HL-60 (cell line): ENCODE results near the gene COL4A2.

ENCODE experiments used
- DNase-seq, 2 experiments: peaks; one replicate each; pipeline ENCODE4 v3.0.0-alpha.2; 2010 to 2020; ENCODE audit warnings: low read depth in 1 of 2, low spot score in 1 of 2
- H3K27ac ChIP-seq: fragments of 250-450 bp; sonication (Bioruptor Pico); replicated peaks from 2 replicates; pipeline ENCODE4 v1.5.1; 2020; ENCODE audit warnings: mild to moderate bottlenecking, moderate library complexity
- H3K27me3 ChIP-seq: fragments of 250-450 bp; sonication (Bioruptor Pico); 2 replicates; pipeline ENCODE4 v1.5.1; 2021; ENCODE audit warnings: mild to moderate bottlenecking, moderate library complexity; ENCODE audit not compliant: insufficient read depth, poor library complexity, severe bottlenecking
- H3K4me3 ChIP-seq: replicated peaks from 2 replicates; pipeline ENCODE4 v1.5.1; 2011; ENCODE audit warnings: mild to moderate bottlenecking, control low read depth, low read length; ENCODE audit not compliant: insufficient read depth
- GABPA ChIP-seq: IDR thresholded peaks from 2 replicates; pipeline ENCODE4 v1.6.1; 2012; ENCODE audit warnings: low read depth
- POLR2AphosphoS5 ChIP-seq: IDR thresholded peaks from 2 replicates; pipeline ENCODE4 v1.6.1; 2012; ENCODE audit warnings: low read depth
- SPI1 ChIP-seq: IDR thresholded peaks from 2 replicates; pipeline ENCODE4 v1.6.1; 2012; ENCODE audit warnings: low read depth, mild to moderate bottlenecking, borderline replicate concordance
- TF ChIP-seq, protein P1 (sequence below): IDR thresholded peaks from 2 replicates; pipeline ENCODE4 v1.6.1; 2012; ENCODE audit warnings: low read depth; ENCODE audit not compliant: insufficient replicate concordance
- TF ChIP-seq, protein P2 (sequence below): IDR thresholded peaks from one replicate; pipeline ENCODE4 v1.5.1; 2011; ENCODE audit warnings: low read length, control low read depth, inconsistent platforms; ENCODE audit not compliant: insufficient read depth

The COL4A2 gene

DNA sequence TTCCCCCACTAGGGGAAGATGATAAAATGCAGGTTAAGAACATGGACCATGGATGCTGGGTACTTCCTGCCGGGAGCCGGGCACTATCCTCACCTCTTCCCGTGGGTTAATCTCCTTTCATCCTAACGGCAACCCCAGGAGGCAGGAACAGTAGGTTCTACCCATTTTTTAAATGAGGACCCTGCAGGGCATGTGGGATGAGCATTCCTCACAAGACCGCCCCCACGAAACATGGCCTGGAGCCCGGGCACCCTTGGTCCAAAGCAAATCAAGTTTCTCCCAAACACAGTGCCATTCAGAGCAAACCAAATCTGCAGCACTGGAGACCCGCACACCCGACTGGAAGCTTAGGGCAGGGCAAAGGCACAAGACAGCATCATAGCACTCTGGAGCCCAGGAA, 35.4 kb downstream of the COL4A2 start:
- Histone ChIP-seq H3K27me3 (peaks cover 49% of the 10 kb centered on the region), H3K27ac (no peak overlapping the region), H3K4me3 (no peak overlapping the region)
- DNase-seq, result no peak
- TF ChIP-seq GABPA, result no peak

DNA sequence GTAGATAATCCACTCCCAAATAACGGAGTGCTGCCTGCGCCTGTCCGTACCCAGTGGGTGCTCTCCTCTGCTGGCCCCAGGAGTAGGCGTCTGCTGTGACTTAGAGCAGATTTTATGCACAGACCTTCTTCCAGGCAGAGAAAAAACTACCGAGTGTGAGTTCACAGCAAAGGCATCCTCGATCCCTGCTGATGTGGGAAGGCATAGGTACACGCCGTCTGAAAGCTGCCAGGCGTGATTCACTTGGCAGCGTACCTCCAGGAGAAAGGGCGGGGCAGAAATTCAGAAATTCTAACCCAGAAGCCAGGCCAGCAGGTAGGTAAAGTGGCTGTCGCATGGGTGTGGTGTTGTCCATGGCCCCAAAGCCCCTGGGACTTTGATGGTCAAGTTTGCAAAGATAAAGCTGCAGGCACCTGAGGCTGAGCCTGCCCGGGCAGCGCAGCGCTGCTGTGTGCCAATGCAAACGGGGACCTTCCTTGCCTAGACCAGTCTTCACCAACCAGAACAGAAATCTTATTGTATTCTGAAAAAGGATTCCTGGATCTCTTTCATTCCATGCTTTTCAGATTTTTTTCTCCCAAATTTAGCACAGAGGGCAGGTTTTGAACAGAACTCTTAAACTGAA, 36.3 kb downstream of the COL4A2 start:
- peaks cover 49% of the 10 kb centered on the region for H3K27me3 ChIP-seq
- DNase-seq, result no peak
- no peak overlapping the region for H3K4me3 ChIP-seq
- TF ChIP-seq GABPA (no peak), SPI1 (no peak), POLR2AphosphoS5 (no peak)
- TF ChIP-seq, protein P1, sequence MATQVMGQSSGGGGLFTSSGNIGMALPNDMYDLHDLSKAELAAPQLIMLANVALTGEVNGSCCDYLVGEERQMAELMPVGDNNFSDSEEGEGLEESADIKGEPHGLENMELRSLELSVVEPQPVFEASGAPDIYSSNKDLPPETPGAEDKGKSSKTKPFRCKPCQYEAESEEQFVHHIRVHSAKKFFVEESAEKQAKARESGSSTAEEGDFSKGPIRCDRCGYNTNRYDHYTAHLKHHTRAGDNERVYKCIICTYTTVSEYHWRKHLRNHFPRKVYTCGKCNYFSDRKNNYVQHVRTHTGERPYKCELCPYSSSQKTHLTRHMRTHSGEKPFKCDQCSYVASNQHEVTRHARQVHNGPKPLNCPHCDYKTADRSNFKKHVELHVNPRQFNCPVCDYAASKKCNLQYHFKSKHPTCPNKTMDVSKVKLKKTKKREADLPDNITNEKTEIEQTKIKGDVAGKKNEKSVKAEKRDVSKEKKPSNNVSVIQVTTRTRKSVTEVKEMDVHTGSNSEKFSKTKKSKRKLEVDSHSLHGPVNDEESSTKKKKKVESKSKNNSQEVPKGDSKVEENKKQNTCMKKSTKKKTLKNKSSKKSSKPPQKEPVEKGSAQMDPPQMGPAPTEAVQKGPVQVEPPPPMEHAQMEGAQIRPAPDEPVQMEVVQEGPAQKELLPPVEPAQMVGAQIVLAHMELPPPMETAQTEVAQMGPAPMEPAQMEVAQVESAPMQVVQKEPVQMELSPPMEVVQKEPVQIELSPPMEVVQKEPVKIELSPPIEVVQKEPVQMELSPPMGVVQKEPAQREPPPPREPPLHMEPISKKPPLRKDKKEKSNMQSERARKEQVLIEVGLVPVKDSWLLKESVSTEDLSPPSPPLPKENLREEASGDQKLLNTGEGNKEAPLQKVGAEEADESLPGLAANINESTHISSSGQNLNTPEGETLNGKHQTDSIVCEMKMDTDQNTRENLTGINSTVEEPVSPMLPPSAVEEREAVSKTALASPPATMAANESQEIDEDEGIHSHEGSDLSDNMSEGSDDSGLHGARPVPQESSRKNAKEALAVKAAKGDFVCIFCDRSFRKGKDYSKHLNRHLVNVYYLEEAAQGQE, result no peak
- TF ChIP-seq, protein P2, sequence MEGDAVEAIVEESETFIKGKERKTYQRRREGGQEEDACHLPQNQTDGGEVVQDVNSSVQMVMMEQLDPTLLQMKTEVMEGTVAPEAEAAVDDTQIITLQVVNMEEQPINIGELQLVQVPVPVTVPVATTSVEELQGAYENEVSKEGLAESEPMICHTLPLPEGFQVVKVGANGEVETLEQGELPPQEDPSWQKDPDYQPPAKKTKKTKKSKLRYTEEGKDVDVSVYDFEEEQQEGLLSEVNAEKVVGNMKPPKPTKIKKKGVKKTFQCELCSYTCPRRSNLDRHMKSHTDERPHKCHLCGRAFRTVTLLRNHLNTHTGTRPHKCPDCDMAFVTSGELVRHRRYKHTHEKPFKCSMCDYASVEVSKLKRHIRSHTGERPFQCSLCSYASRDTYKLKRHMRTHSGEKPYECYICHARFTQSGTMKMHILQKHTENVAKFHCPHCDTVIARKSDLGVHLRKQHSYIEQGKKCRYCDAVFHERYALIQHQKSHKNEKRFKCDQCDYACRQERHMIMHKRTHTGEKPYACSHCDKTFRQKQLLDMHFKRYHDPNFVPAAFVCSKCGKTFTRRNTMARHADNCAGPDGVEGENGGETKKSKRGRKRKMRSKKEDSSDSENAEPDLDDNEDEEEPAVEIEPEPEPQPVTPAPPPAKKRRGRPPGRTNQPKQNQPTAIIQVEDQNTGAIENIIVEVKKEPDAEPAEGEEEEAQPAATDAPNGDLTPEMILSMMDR, result no peak
- H3K27ac ChIP-seq, result no peak overlapping the region

DNA sequence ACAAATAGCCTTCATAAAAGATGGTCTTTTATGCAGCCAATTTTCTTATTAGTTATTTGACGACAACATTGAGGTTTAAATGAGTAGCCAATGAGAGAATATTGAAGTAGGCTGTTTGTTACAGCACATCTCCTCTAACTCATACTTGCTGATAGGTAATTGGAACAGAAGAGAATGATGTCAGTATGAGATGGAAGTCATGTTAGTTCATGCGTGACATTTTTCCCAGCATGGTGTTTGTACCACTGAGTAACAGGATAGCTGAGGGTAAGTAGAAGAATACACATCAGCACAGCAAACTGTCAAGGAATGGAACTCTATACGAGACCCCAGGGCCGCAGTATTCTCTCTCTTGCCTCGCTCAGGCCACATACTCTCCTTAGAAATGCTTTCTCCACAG, 37.2 kb downstream of the COL4A2 start:
- TF ChIP-seq SPI1, result no peak
- no peak overlapping the region for H3K27ac ChIP-seq
- no peak for DNase-seq
- peaks cover 44% of the 10 kb centered on the region for H3K27me3 ChIP-seq
- H3K4me3 ChIP-seq, result no peak overlapping the region

DNA sequence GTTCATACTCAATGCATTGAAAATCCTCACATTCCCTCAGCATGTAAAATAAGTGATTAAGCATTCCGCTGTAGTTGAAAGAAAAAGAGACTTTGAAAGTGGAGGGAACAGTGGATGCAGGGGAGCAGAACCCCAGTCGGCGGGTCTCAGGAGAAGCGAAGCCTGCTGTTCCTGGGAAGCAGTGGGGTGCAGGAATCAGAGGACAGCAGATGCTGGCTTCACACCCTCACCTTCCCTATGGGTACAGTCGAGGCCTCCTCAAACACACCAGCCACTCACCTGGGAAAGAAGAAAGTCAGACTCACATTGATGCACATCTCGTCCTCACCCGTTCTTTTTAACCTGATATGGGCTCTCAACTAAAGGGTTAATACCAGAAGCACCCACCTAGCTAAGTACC, 38.2 kb downstream of the COL4A2 start:
- H3K27ac ChIP-seq, result no peak overlapping the region
- peaks cover 40% of the 10 kb centered on the region for H3K27me3 ChIP-seq
- TF ChIP-seq GABPA (no peak), SPI1 (no peak), POLR2AphosphoS5 (no peak)
- TF ChIP-seq, protein P1, result no peak
- TF ChIP-seq, protein P2, result no peak
- H3K4me3 ChIP-seq, result no peak overlapping the region
- DNase-seq, result no peak

DNA sequence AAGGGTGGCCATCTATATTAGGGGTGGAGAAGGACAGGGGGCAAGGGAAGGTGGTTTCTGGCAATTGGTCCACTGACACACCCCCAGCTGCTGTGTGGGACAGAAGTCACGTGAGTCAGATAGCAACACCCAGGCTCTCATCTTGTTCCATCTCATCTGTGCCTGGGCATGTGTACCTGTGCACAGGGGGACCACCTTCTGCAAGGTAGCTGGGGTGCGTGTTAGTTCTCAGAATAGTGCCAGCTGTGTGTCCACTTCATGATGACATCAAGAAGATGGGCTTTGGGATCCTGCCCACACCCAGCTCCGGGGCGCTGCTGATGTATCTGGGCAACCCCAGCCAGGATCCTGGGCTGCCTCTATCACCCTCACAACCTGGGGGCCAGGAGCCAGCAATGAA, 38.6 kb downstream of the COL4A2 start:
- Histone ChIP-seq H3K4me3 (no peak overlapping the region), H3K27me3 (peaks cover 35% of the 10 kb centered on the region), H3K27ac (no peak overlapping the region)
- no peak for TF ChIP-seq POLR2AphosphoS5
- no peak for TF ChIP-seq GABPA
- TF ChIP-seq, protein P2, result no peak
- TF ChIP-seq, protein P1, result no peak
- no peak for TF ChIP-seq SPI1
- DNase-seq, result no peak
